MCF 10A (cell line): Measurements from ENCODE around the gene NHSL2. TPM values are rescaled to one million over a fixed set of nuclear protein-coding genes. Genes with fewer than 3 reads are reported as not detected.
A peak's percentile ranks its signal among the peaks of the same experiment; 100 is the strongest.

Experiments
- BruUV-seq: library from RNA; stranded (reverse); fragments of 400-500 nt; replicated peaks from 2 replicates; lab custom pipeline; 2021; lab: Mats Ljungman, UMichigan
- CTCF ChIA-PET: fragments of 300-600 bp; sonication (Branson Sonifier 250); formaldehyde crosslinking; extraction: SDS; loops from one replicate; lab custom pipeline; 2021; ENCODE audit warnings: antibody characterized with exemption, inconsistent platforms; lab: Yijun Ruan, JAX
- POLR2A ChIA-PET: fragments of 300-600, 350-650 bp; sonication (Branson Sonifier 250); formaldehyde crosslinking; extraction: SDS; loops from one replicate; lab custom pipeline; 2020; ENCODE audit warnings: antibody characterized with exemption, inconsistent platforms; lab: Yijun Ruan, JAX
- DNase-seq: peaks from one replicate; pipeline ENCODE4 v3.0.0-alpha.2; 2018; ENCODE audit not compliant: unreplicated experiment
- H3K27ac Mint-ChIP-seq: one replicate; pipeline ENCODE4 v1.8.0; 2022; ENCODE audit warnings: mild to moderate bottlenecking, low read depth, mixed read lengths; ENCODE audit not compliant: unreplicated experiment
- H3K27me3 Mint-ChIP-seq: one replicate; pipeline ENCODE4 v1.8.0; 2022; ENCODE audit warnings: mixed read lengths; ENCODE audit not compliant: insufficient read depth, unreplicated experiment
- H3K36me3 Mint-ChIP-seq: one replicate; pipeline ENCODE4 v1.8.0; 2022; ENCODE audit warnings: mild to moderate bottlenecking, moderate library complexity, mixed read lengths; ENCODE audit not compliant: insufficient read depth, unreplicated experiment
- H3K4me1 Mint-ChIP-seq: one replicate; pipeline ENCODE4 v1.8.0; 2022; ENCODE audit warnings: mixed read lengths; ENCODE audit not compliant: insufficient read depth, unreplicated experiment
- H3K4me3 Mint-ChIP-seq: one replicate; pipeline ENCODE4 v1.8.0; 2022; ENCODE audit warnings: mild to moderate bottlenecking, moderate library complexity, mixed read lengths; ENCODE audit not compliant: unreplicated experiment
- H3K9me3 Mint-ChIP-seq: one replicate; pipeline ENCODE4 v1.8.0; 2022; ENCODE audit warnings: mixed read lengths; ENCODE audit not compliant: unreplicated experiment
- CTCF ChIP-seq: fragments of 200-600 bp; IDR thresholded peaks from one replicate; pipeline ENCODE4 v1.8.0; 2022; ENCODE audit warnings: antibody characterized with exemption, mild to moderate bottlenecking; ENCODE audit not compliant: unreplicated experiment
- intact Hi-C: fragments of 100-400 bp; cut with micrococcal nuclease; formaldehyde crosslinking; loops from 2 replicates; pipeline ENCODE4 v1.14.1; 2022
- total RNA-seq: library from RNA; stranded (reverse); gene quantifications from 2 replicates; pipeline ENCODE4 v1.2.3, GENCODE V29; 2022

Gene NHSL2
- total RNA-seq, 1 experiment from 2014 or later, result not detected

- no peak for TF ChIP-seq CTCF
- H3K36me3 Mint-ChIP-seq, result no peaks in the 10 kb centered on the region
- H3K4me1 Mint-ChIP-seq, result peaks cover 6% of the 10 kb centered on the region
- H3K4me3 Mint-ChIP-seq, result no peak overlapping the region
- no peaks in the 10 kb centered on the region for H3K9me3 Mint-ChIP-seq
- intact Hi-C loops, result no loop called here
- ChIA-PET POLR2A (no interaction called here), CTCF (interaction anchor here (0.6 to 1.6 kb wide), 2 partner anchors 19 to 78 kb away, joined by 4 to 6 read pairs; no protein-coding TSS in a partner anchor)
- H3K27ac Mint-ChIP-seq, result no peak overlapping the region
- no TSS peak for BruUV-seq
- peaks cover 99% of the 10 kb centered on the region for H3K27me3 Mint-ChIP-seq
- no peak for DNase-seq
Measured at GRCh38 chrX:72107841-72108595, 197.4 kb downstream of the NHSL2 start.

GRCh38 chrX:72108666-72109065 lies 198.0 kb downstream of the NHSL2 start:
- CTCF ChIA-PET, result interaction anchor here (1.6 kb wide), 1 partner anchor 19 kb away, joined by 6 read pairs; no protein-coding TSS in a partner anchor

DNA sequence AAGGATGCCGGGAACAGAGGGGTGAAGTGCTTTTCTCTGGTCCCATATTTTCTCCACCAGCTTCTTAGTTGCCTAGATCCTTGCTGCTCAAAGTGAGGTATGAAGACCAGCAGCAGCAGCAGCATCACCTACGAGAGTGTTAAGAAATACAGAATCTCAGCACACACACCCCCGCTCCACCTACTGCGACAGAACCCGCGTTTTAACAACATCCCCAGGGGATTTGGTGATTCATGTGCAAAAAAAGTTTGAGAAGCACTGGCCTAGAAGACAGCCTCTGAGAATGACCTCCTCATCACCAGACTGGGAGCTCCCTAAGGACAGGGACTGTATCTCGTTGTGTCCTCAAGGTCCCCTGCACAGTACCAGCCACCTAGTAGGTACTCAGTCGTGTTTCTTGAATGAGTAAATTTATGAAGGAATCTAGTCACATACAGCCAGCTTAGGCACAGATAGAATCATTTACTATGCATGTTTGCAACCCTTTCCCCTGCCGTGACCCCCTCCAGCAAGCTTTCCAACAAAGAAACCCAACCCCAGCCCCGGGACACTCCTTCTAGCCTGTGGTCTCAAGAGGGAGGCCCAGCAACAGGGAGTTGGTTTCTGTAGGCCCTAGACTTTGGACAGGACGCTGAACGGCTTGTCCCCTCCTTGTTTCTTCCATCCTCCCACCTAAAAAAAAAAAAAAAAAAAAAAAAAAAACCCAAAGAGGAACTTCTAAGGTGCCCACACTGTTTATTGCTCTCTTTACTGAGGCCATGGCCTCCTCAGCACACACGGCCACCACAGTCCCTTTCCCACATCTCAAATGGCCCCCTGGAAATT lies 199.6 kb downstream of the NHSL2 start:
- POLR2A ChIA-PET, result no interaction called here
- H3K4me3 Mint-ChIP-seq, result no peak overlapping the region
- no peak overlapping the region for H3K27ac Mint-ChIP-seq
- H3K9me3 Mint-ChIP-seq, result no peaks in the 10 kb centered on the region
- BruUV-seq, result no TSS peak
- H3K27me3 Mint-ChIP-seq, result peaks cover 100% of the 10 kb centered on the region
- intact Hi-C loops, result no loop called here
- H3K36me3 Mint-ChIP-seq, result no peaks in the 10 kb centered on the region
- CTCF ChIA-PET, result interaction anchor here (0.6 to 1.3 kb wide), 2 partner anchors 16 to 44 kb away, joined by 3 to 6 read pairs; no protein-coding TSS in a partner anchor
- DNase-seq, result peak; percentile 51
- TF ChIP-seq CTCF, result no peak
- H3K4me1 Mint-ChIP-seq, result peaks cover 6% of the 10 kb centered on the region

More at GRCh38 chrX:72108666-72109065, 198.0 kb downstream of the NHSL2 start:
- POLR2A ChIA-PET, result no interaction called here
- Mint-ChIP-seq H3K36me3 (no peaks in the 10 kb centered on the region), H3K4me1 (peaks cover 6% of the 10 kb centered on the region), H3K9me3 (no peaks in the 10 kb centered on the region), H3K4me3 (no peak overlapping the region), H3K27me3 (peaks cover 99% of the 10 kb centered on the region), H3K27ac (no peak overlapping the region)
- BruUV-seq, result no TSS peak
- no peak for TF ChIP-seq CTCF
- intact Hi-C loops, result no loop called here
- no peak for DNase-seq
